BLaER1 (cell line): ENCODE measurements around the gene MDM2.

Experiments used
- H3K27ac ChIP-seq: shearing (Covaris generic); formaldehyde crosslinking; 2 replicates; pipeline ENCODE4 v1.8.1; 2022
- H3K27me3 ChIP-seq: shearing (Covaris generic); formaldehyde crosslinking; 2 replicates; pipeline ENCODE4 v1.8.1; 2022
- H3K36me3 ChIP-seq: shearing (Covaris generic); formaldehyde crosslinking; 2 replicates; pipeline ENCODE4 v1.8.1; 2022
- H3K4me1 ChIP-seq: shearing (Covaris generic); formaldehyde crosslinking; 2 replicates; pipeline ENCODE4 v1.8.1; 2022
- H3K4me2 ChIP-seq: shearing (Covaris generic); formaldehyde crosslinking; 2 replicates; pipeline ENCODE4 v1.8.1; 2022
- H3K4me3 ChIP-seq: shearing (Covaris generic); formaldehyde crosslinking; 2 replicates; pipeline ENCODE4 v1.8.1; 2022
- H3K9ac ChIP-seq: shearing (Covaris generic); formaldehyde crosslinking; 2 replicates; pipeline ENCODE4 v1.8.1; 2022
- H3K9me3 ChIP-seq: shearing (Covaris generic); formaldehyde crosslinking; 2 replicates; pipeline ENCODE4 v1.8.1; 2022
- H4K20me1 ChIP-seq: shearing (Covaris generic); formaldehyde crosslinking; 2 replicates; pipeline ENCODE4 v1.8.1; 2022
- Cebpa-rat ChIP-seq: shearing (Covaris generic); IDR thresholded peaks from 2 replicates; pipeline ENCODE4 v1.8.1; 2022

MDM2 gene

GRCh38 chr12:68870011-68870410 is 62.0 kb downstream of the MDM2 start:
- Histone ChIP-seq H3K4me1 (peaks cover 66% of the 10 kb centered on the region), H3K4me2 (peak overlapping the region; percentile 73), H3K27ac (peak overlapping the region; percentile 34; the same call in 1 of the 2 replicates), H4K20me1 (no peaks in the 10 kb centered on the region), H3K9ac (no peak overlapping the region; the same call in 1 of the 2 replicates), H3K27me3 (no peaks in the 10 kb centered on the region), H3K4me3 (no peak overlapping the region), H3K36me3 (no peaks in the 10 kb centered on the region), H3K9me3 (peaks cover 6% of the 10 kb centered on the region; the same call in 1 of the 2 replicates)
- TF ChIP-seq Cebpa-rat = no peak

GRCh38 chr12:68870443-68870842 is 62.5 kb downstream of the MDM2 start:
- Histone ChIP-seq H4K20me1 (no peaks in the 10 kb centered on the region), H3K4me2 (peak overlapping the region; percentile 73), H3K27ac (no peak overlapping the region), H3K4me1 (peaks cover 70% of the 10 kb centered on the region), H3K9me3 (peaks cover 6% of the 10 kb centered on the region; the same call in 1 of the 2 replicates), H3K9ac (no peak overlapping the region), H3K4me3 (no peak overlapping the region), H3K36me3 (no peaks in the 10 kb centered on the region), H3K27me3 (no peaks in the 10 kb centered on the region)
- TF ChIP-seq Cebpa-rat = no peak

GRCh38 chr12:68871396-68871795 is 63.4 kb downstream of the MDM2 start:
- H3K4me2 ChIP-seq = no peak overlapping the region
- no peak overlapping the region for H3K9ac ChIP-seq
- H3K27ac ChIP-seq = no peak overlapping the region
- H3K36me3 ChIP-seq = no peaks in the 10 kb centered on the region
- no peak overlapping the region for H3K4me3 ChIP-seq
- peaks cover 6% of the 10 kb centered on the region; the same call in 1 of the 2 replicates for H3K9me3 ChIP-seq
- TF ChIP-seq Cebpa-rat = no peak
- H3K4me1 ChIP-seq = peaks cover 80% of the 10 kb centered on the region
- H3K27me3 ChIP-seq = no peaks in the 10 kb centered on the region
- no peaks in the 10 kb centered on the region for H4K20me1 ChIP-seq

- H3K4me2 ChIP-seq = no peak overlapping the region
- H4K20me1 ChIP-seq = no peaks in the 10 kb centered on the region
- H3K9ac ChIP-seq = no peak overlapping the region
- TF ChIP-seq Cebpa-rat = no peak
- peaks cover 6% of the 10 kb centered on the region; the same call in 1 of the 2 replicates for H3K9me3 ChIP-seq
- H3K27me3 ChIP-seq = no peaks in the 10 kb centered on the region
- no peak overlapping the region for H3K27ac ChIP-seq
- H3K4me3 ChIP-seq = no peak overlapping the region
- H3K4me1 ChIP-seq = peaks cover 82% of the 10 kb centered on the region
- H3K36me3 ChIP-seq = no peaks in the 10 kb centered on the region
Observed at GRCh38 chr12:68871921-68872320, 63.9 kb downstream of the MDM2 start.

- TF ChIP-seq Cebpa-rat = no peak
- H3K9me3 ChIP-seq = peaks cover 19% of the 10 kb centered on the region
- H3K36me3 ChIP-seq = no peaks in the 10 kb centered on the region
- peaks cover 72% of the 10 kb centered on the region for H3K4me1 ChIP-seq
- no peak overlapping the region for H3K9ac ChIP-seq
- H3K27ac ChIP-seq = no peak overlapping the region
- H3K27me3 ChIP-seq = no peaks in the 10 kb centered on the region
- no peak overlapping the region for H3K4me3 ChIP-seq
- H4K20me1 ChIP-seq = no peaks in the 10 kb centered on the region
- H3K4me2 ChIP-seq = no peak overlapping the region
Observed at GRCh38 chr12:68873316-68873715, 65.3 kb downstream of the MDM2 start.

GRCh38 chr12:68876461-68876860 is 68.5 kb downstream of the MDM2 start:
- no peak for TF ChIP-seq Cebpa-rat
- H3K27ac ChIP-seq = peak overlapping the region; percentile 61
- H3K4me1 ChIP-seq = peaks cover 42% of the 10 kb centered on the region
- 0 out of 2 replicates have a peak, but pooled peaks cover 3% of the 10 kb centered on the region for H3K36me3 ChIP-seq
- peaks cover 30% of the 10 kb centered on the region for H3K9me3 ChIP-seq
- H3K27me3 ChIP-seq = no peaks in the 10 kb centered on the region
- H3K4me2 ChIP-seq = peak overlapping the region; percentile 73
- H3K4me3 ChIP-seq = no peak overlapping the region; the same call in 1 of the 2 replicates
- H3K9ac ChIP-seq = peak overlapping the region; percentile 47; the same call in 1 of the 2 replicates
- H4K20me1 ChIP-seq = no peaks in the 10 kb centered on the region

- Histone ChIP-seq H3K9ac (no peak overlapping the region), H3K4me1 (peaks cover 37% of the 10 kb centered on the region), H4K20me1 (no peaks in the 10 kb centered on the region), H3K27me3 (no peaks in the 10 kb centered on the region), H3K27ac (no peak overlapping the region), H3K36me3 (0 out of 2 replicates have a peak, but pooled peaks cover 3% of the 10 kb centered on the region), H3K9me3 (peaks cover 30% of the 10 kb centered on the region), H3K4me2 (no peak overlapping the region), H3K4me3 (no peak overlapping the region)
- TF ChIP-seq Cebpa-rat = no peak
Observed at GRCh38 chr12:68877583-68877982, 69.6 kb downstream of the MDM2 start.

- Histone ChIP-seq H3K27me3 (no peaks in the 10 kb centered on the region), H3K4me2 (no peak overlapping the region), H4K20me1 (no peaks in the 10 kb centered on the region), H3K4me3 (no peak overlapping the region), H3K4me1 (peaks cover 44% of the 10 kb centered on the region), H3K36me3 (0 out of 2 replicates have a peak, but pooled peaks cover 3% of the 10 kb centered on the region), H3K27ac (no peak overlapping the region), H3K9ac (no peak overlapping the region), H3K9me3 (peaks cover 30% of the 10 kb centered on the region)
- no peak for TF ChIP-seq Cebpa-rat
Observed at GRCh38 chr12:68878283-68878682, 70.3 kb downstream of the MDM2 start.

GRCh38 chr12:68878846-68879245 is 70.9 kb downstream of the MDM2 start:
- no peak overlapping the region for H3K4me2 ChIP-seq
- peaks cover 30% of the 10 kb centered on the region for H3K9me3 ChIP-seq
- H3K4me1 ChIP-seq = peaks cover 49% of the 10 kb centered on the region
- H3K4me3 ChIP-seq = no peak overlapping the region
- no peak overlapping the region for H3K9ac ChIP-seq
- TF ChIP-seq Cebpa-rat = no peak
- 0 out of 2 replicates have a peak, but pooled peaks cover 3% of the 10 kb centered on the region for H3K36me3 ChIP-seq
- H4K20me1 ChIP-seq = no peaks in the 10 kb centered on the region
- H3K27ac ChIP-seq = no peak overlapping the region
- no peaks in the 10 kb centered on the region for H3K27me3 ChIP-seq

- H3K4me3 ChIP-seq = no peak overlapping the region
- H3K36me3 ChIP-seq = 0 out of 2 replicates have a peak, but pooled peaks cover 3% of the 10 kb centered on the region
- H3K4me2 ChIP-seq = no peak overlapping the region
- H3K9me3 ChIP-seq = peaks cover 24% of the 10 kb centered on the region
- no peaks in the 10 kb centered on the region for H4K20me1 ChIP-seq
- no peak for TF ChIP-seq Cebpa-rat
- H3K9ac ChIP-seq = no peak overlapping the region
- no peak overlapping the region for H3K27ac ChIP-seq
- H3K4me1 ChIP-seq = peaks cover 51% of the 10 kb centered on the region
- no peaks in the 10 kb centered on the region for H3K27me3 ChIP-seq
Observed at GRCh38 chr12:68880660-68881325, 72.8 kb downstream of the MDM2 start.
